GM13977 (cell line): ENCODE measurements around the gene GPER1.

Source experiments
- DNase-seq: peaks from one replicate; pipeline ENCODE4 v3.0.0; 2012; ENCODE audit warnings: low spot score
- CTCF ChIP-seq: IDR thresholded peaks from 2 replicates; pipeline ENCODE4 v1.5.1; 2012; ENCODE audit warnings: mild to moderate bottlenecking, control low read depth; ENCODE audit not compliant: insufficient read depth; ENCODE audit errors: extremely low read depth, missing control alignments
- in situ Hi-C: fragments of 300-500 bp; cut with MboI; formaldehyde crosslinking; loops from one replicate; pipeline ENCODE4 v1.12.0; 2022; ENCODE audit warnings: low sequenced_read_pairs, low pct_unique_long_range_greater_than_20kb, mixed read lengths, inconsistent platforms; ENCODE audit not compliant: unreplicated experiment

GPER1 gene

GRCh38 chr7:1044189-1045068, 43.5 kb upstream of the GPER1 start, which contains the start of gene GPR146:
TSS of gene GPR146 (plus strand) at chr7:1044546. CDS start at chr7:1057516, 12,970 bp downstream.
- TF ChIP-seq CTCF: peak; percentile 41
- in situ Hi-C loops: no loop called here

GRCh38 chr7:1045069-1046063, 42.5 kb upstream of the GPER1 start:
- in situ Hi-C loops: no loop called here
- no peak for TF ChIP-seq CTCF
- DNase-seq: no peak

More at GRCh38 chr7:1044189-1045068, 43.5 kb upstream of the GPER1 start, which contains the start of gene GPR146:
- DNase-seq: peak; percentile 100

GRCh38 chr7:1046722-1047679, 40.9 kb upstream of the GPER1 start:
- TF ChIP-seq CTCF: no peak
- DNase-seq: no peak
- in situ Hi-C loops: no loop called here

GRCh38 chr7:1049006-1049741, 38.7 kb upstream of the GPER1 start:
- in situ Hi-C loops: no loop called here
- no peak for TF ChIP-seq CTCF
- DNase-seq: no peak

GRCh38 chr7:1049801-1050200, 38.1 kb upstream of the GPER1 start:
- TF ChIP-seq CTCF: no peak
- in situ Hi-C loops: no loop called here
- DNase-seq: no peak
